GM20431 (cell line): ENCODE data around the gene YWHAG.
"Not testable (repeated sequence)": the region's sequence is repeated elsewhere in the genome, so short reads cannot be mapped to it uniquely, and the experiment has no call there.

Source experiments
- in situ Hi-C: fragments of 300-500 bp; cut with MseI, MboI; formaldehyde crosslinking; loops from one replicate; pipeline ENCODE4 v1.15.0; 2020; ENCODE audit warnings: low sequenced_read_pairs; ENCODE audit not compliant: unreplicated experiment

YWHAG gene

DNA sequence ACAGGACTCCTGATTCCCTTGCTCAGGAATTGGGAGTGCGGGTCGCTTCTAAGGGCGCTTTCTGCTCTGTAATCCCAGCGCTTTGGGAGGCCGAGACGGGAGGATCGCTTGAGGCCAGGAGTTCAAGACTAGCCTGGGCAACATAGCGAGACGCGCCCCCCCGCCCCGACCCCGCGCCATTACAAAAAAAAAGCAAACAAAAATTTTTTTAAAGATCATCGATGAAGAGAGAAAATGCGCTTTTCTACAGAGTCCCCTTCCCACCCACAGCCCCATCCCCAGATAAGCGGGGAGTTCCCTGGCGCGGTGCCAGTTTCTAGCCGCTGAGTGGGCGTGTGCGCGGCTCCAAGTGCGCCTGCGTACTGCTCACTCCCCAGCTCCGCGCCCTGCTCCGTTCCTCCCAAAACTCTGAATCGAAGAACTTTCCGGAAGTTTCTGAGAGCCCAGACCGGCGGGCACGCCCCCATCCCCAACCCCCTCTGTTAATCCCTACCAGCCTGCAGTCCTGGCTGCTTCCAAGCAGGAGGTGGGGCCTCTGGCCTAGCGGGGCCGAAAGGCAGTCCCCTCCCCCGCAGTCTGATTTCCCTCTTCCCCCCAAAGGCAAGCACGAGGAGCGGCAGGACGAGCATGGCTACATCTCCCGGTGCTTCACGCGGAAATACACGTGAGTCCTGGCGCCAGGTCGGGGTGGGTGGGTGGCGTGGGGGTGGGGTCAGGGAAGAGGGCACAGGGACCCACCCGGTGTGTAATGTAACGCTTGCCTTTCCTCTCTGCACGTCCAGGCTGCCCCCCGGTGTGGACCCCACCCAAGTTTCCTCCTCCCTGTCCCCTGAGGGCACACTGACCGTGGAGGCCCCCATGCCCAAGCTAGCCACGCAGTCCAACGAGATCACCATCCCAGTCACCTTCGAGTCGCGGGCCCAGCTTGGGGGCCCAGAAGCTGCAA, 55.3 kb downstream of the YWHAG start:
- in situ Hi-C loops = no loop called here

GRCh38 chr7:76302347-76303201, 56.2 kb downstream of the YWHAG start, which contains the start of gene HSPB1:
HSPB1 (plus strand) TSS chr7:76302673; CDS start chr7:76302713, 40 bp downstream.
- in situ Hi-C loops = no loop called here

GRCh38 chr7:76301000-76301399, 57.8 kb downstream of the YWHAG start:
- in situ Hi-C loops = no loop called here

DNA sequence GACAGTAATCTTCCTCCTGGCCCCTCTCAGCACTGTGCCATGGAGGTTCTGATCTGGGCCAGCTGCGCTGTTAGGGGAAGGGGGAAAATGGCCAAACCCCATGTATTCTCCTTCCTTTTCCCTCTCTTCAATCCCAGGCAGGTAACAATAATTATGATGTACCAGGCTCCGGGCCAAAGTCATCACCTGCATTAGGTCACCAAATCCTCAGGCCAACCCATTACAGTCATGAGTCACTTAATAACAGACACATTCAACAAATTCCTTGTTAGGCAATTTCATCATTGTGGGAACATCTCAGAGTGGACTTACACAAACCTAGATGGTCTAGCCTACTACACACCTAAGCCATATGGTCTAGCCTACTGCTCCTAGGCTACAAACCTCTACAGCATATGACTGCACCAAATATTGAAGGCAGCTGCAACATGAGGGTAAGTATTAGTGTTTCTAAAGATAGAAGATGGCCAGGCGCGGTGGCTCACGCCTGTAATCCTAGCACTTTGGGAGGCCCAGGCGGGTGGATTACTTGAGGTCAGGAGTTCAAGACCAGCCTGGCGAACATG, 58.5 kb downstream of the YWHAG start:
- in situ Hi-C loops = no loop called here

DNA sequence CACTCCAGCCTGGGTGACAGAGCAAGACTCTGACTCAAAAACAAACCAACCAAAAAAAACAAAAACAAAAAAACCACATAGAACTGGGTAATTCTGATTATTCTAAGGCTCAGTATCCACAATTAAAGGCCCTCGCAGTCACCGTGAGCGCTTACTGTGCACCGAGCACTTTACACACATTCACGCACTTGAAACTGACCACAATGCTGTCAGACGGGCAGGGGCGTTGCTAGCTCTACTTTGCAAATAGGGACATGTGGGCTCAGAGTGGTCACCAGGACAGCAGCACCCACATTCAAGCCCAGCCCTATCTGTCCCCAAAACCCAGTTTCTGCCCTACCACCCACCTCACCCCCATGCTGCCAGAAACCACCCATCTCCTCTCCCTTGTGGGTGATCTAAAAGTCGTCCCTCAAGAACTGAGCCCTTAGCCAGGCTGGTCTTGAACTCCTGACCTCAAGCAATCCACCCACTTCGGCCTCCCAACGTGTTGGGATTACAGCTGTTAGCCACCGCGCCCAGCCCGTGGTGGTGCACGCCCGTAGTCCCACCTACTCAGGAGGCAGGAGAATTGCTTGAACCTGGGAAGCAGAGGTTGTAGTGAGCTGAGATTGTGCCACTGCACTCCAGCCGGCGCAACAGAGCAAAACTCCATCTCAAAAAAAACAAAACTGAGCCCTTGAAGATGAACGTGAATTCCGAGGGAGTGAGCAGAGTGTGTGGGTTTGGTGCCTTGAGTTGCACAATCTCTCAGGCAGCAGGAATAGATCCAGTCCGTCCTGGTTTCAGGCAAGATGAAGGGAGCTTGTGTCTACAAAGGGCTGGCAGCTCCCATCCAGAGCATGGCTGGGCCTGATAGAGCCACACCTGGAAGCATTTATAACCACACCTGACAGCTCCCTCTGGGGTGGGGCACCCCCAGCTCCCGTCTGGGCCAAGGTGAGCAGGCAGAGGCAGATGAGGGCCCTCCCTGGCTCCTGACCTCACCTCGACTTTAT, 61.7 kb downstream of the YWHAG start:
- in situ Hi-C loops = no loop called here

DNA sequence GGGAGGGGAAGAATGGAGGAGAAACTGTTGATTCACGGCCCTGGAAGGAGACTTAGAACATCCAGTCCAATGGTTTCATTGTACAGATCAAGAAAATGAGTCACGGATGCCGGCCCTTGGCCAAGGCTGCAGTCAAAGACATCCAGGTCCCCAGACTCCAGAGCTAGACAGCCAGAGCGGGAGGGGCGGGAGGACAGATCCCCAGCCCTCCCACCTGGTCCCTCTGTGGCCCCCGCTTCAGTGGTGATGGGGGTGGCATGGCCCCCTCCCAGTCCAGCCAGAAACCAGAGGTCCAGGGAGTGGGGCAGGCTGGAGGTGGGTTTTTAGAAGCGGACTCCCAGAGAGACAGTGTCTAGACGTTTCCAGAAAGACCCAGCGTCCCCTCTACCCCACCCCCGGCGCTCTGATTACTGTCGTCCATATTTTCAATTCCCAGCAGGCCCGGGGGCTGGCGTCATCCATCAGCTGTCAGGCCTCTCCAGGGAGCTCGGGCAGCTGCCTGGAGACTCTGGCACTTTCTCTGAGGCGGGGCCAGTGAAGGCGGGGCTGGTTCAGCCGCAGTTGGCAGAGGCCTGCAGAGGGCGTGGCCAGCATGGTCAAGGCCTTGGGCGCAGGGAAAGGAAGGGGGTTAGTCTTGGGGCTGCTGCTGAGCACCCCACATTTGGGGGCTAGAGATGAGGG, 64.3 kb downstream of the YWHAG start:
- in situ Hi-C loops = no loop called here

GRCh38 chr7:76293407-76293901, 65.3 kb downstream of the YWHAG start:
- in situ Hi-C loops = no loop called here

- in situ Hi-C loops = not testable (repeated sequence)
These were observed 65.9 kb downstream of the YWHAG start for GRCh38 chr7:76292911-76293310.

GRCh38 chr7:76292213-76292573, 66.6 kb downstream of the YWHAG start:
- in situ Hi-C loops = no loop called here

DNA sequence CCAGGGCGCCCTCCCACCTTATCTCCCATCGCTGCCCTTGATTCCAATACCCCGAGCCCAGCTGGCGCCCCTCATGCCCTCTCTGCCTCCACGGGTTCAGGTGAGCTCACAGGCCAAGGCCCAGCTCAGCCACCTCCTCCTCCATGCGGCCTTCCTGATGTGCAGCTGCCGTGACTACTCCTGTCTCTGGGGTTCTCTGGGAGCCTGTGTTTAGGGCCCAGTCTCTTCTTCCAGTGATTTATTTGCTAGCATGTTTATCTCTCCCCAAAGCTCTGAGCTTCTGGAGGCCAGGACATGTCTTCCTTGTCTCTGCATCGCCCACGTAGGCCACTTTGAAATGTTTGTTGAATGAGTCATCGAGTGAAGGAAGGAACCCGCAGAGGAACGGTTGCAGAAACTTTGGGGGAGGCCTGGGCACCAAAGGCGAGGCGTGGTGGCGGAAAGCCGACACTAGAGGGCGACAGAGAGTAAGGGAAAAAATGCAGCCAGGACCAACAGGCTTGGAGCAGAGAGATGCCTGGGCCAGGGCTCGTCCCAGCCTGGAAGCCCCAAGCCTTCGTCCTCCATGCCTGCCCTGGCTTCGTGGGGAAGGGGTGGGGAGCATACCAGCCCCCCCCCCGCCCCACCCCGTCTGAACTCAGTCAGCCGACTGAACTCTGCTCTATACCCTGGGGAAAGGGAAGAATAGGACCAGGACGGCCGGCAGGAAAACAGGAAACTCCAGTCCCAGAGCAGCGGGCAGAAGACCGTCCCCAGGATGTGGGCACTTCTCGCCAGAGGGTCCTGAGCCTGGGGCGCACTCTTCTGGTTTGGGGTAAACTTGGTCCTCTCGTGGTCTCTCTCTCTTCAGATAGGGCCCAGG, 67.2 kb downstream of the YWHAG start:
- in situ Hi-C loops = no loop called here

DNA sequence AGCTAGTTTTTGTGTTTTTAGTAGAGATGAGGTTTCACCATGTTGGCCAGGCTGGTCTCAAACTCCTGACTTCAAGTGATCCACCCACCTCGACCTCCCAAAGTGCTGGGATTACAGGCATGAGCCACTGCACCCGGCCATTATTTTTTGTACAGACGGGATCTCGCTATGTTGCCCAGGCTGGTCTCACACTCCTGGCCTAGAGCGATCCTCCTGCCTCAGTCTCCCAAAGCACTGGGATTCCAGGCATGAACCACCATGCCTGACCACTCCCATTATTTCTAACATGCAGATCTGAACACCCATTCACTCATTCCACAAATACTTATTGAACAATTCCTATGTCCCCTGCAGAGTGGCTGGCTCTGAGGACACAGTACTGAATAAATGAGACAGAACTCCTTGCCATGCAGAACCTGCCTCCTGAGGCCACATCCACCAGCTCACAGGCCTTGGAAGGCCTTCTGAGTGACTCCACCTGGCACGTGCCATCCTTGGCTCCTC, 67.9 kb downstream of the YWHAG start:
- in situ Hi-C loops = not testable (repeated sequence)

DNA sequence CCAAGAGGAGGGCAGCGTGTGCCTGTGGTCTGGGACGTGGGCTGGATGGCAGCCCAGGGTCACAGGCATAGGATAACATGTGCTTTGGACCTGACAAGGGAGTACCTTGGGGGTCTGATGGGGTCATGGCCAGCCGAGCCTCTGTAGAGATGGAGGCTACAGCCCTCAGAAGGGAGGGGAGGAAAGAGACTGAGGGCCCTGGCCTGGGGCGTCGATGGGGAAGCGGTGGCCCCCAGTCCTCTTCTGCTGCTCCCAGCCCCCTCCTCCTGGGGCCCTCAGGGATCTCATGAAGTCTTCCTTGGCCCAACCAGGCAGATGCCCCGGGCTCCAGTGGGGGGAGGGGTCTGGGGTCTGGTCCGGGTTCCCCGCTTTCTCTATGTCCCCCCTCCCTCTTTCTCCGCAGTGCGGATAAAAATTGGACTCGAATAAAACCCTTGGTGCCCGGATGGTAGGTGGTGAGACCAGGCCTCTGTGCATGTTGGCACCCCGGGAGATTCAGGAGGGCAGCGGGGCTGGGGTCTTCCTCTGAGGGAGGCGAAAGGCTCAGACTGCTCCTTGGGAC, 71.9 kb downstream of the YWHAG start:
- in situ Hi-C loops = no loop called here

DNA sequence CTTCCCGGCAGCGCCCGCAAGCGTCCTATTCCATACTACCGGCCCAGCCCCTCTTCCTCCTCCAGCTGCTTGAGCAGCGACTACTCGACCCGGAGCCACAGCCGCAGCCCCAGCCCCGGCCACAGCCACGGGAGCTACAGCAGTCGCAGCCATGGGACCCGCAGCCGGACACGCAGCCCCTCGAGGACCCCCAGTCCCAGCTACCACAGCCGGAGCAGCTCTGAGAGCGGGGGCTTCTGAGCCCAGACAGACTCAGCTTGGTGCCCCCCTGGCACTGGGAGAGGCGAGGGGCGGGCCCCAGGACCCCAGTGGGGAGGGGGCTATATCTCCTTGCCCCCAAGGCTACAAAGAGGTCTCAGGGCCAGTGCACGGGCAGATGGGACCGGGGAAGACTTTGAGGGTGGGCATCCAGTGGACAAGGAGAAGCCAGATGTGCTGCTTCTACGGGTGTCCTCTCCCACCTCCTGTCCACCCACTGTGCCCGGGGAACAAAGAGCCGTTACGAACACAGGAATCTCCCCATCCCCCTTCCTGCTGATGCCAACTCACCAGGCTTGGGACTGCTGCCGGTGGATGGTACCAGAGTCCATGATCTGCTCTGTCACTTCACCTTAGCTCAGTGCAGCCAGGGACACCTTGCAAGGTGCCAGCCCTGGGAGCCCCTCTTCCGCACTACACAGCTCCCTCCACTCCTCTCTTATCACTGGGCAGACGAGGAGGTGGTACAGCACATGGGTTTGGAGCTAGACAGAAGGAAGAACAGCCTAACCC, 73.0 kb downstream of the YWHAG start:
- in situ Hi-C loops = no loop called here

DNA sequence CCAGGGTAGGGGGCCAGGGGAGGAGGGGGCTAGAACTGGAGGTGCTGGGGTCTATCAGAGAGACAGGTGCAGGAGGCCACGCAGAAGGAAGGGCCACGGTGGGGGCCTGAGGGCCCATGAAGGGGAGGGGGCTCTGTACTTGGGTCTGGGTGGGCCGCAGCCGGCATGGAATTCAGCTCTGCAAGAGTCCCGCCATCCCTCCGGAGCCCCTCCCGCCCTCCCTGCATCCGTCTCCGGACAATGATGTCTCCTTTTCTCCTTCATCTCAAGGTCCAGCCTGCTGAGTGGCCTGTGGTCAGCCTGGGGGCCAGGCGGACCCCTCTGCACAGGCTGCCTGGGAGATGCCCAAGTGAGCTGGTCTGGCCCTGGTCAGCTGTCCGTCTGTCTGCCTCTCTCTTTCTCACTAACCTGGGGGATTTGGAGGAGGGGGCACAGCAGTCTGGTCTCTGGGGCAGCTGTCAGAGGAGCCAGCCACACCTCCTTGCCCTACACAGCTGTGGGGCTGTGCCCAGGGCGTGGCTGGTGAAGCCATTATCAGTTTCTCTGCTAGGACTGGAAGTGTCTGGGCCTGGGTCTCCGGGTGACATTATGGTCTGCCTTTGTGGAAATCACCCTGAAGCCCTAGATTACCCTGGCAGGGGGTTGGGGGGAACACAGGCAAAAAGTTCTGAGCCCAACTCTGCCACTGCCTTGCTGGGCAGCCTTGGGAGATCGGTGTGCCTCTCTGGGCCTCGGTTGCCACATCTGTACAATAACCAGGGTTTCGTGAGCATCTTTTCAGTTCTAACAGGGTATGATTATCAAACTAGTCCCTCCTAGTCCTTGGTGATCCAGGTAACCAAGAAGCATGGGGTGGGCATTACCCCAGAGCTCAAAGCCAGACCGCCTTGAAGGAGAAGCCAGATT, 75.3 kb downstream of the YWHAG start:
- in situ Hi-C loops = no loop called here

- in situ Hi-C loops = no loop called here
These were observed 76.2 kb downstream of the YWHAG start for GRCh38 chr7:76282344-76283253.
